Kidney (tissue), 14 donors: ENCODE results near the gene SH3GL3. TPM values are rescaled to one million over a fixed set of nuclear protein-coding genes. Genes with fewer than 3 reads are reported as not detected.
A peak's percentile ranks its signal among the peaks of the same experiment; 100 is the strongest.

Source experiments
- DNase-seq, 5 donors: peaks; one replicate each; pipeline ENCODE4 v3.0.0-alpha.2; 2013 to 2020
- FAIRE-seq: peaks from 2 replicates; lab custom pipeline; 2012; peaks lifted over from hg19 to GRCh38; lab: Jason Lieb, UNC
- H3K27ac ChIP-seq, 2 donors: one replicate each; pipeline ENCODE4 v1.7.0; 2013; ENCODE audit warnings: low read depth in 2 of 2, low read length in 2 of 2, inconsistent platforms in 1 of 2
- H3K27me3 ChIP-seq: one replicate; pipeline ENCODE4 v1.7.1; 2013; ENCODE audit warnings: low read length, inconsistent platforms; ENCODE audit not compliant: control insufficient read depth, insufficient read depth
- H3K36me3 ChIP-seq, 3 donors: one replicate each; pipeline versions ENCODE4 v1.7.0 to v1.7.1; 2013; ENCODE audit warnings: low read length in 3 of 3, control low read depth in 1 of 3, inconsistent platforms in 1 of 3; ENCODE audit not compliant: insufficient read depth in 3 of 3, control insufficient read depth in 2 of 3
- H3K4me1 ChIP-seq, 3 donors: one replicate each; pipeline versions ENCODE4 v1.7.0 to v1.7.1; 2013; ENCODE audit warnings: low read length in 3 of 3, inconsistent platforms in 1 of 3, low read depth in 1 of 3; ENCODE audit not compliant: control insufficient read depth in 2 of 3, insufficient read depth in 2 of 3
- H3K4me3 ChIP-seq, 3 donors: one replicate each; pipeline versions ENCODE4 v1.7.0 to v1.8.1; 2013; ENCODE audit warnings: low read length in 3 of 3, control low read depth in 1 of 3, inconsistent platforms in 1 of 3
- H3K9ac ChIP-seq, 3 donors: one replicate each; pipeline versions ENCODE4 v1.7.0 to v1.7.1; 2013; ENCODE audit warnings: low read length in 3 of 3, control low read depth in 1 of 3, inconsistent platforms in 1 of 3
- H3K9me3 ChIP-seq, 3 donors: one replicate each; pipeline versions ENCODE4 v1.7.0 to v1.7.1; 2013; ENCODE audit warnings: low read length in 3 of 3, control low read depth in 1 of 3, inconsistent platforms in 1 of 3; ENCODE audit not compliant: control insufficient read depth in 2 of 3, insufficient read depth in 1 of 3
- CTCF ChIP-seq: IDR thresholded peaks from 3 replicates; pipeline ENCODE4 v1.5.1; 2012; ENCODE audit warnings: mild to moderate bottlenecking, moderate library complexity, borderline replicate concordance; ENCODE audit not compliant: insufficient read depth; ENCODE audit errors: extremely low read depth
- intact Hi-C: fragments of 100-400 bp; cut with DNase I; formaldehyde crosslinking; loops from one replicate; pipeline ENCODE4 v1.11.1; 2022
- polyA plus RNA-seq: library from polyadenylated mRNA; stranded (reverse); fragments of 350-450 nt; fragmentation: Illumina TruSeq; extraction: RNeasy Lipid Tissue Mini Kit (QIAGEN cat#74804); gene quantifications from one replicate; pipeline ENCODE4 v1.2.3, GENCODE V29; 2014; ENCODE audit warnings: low read depth, low replicate concordance; ENCODE audit not compliant: insufficient read depth
- total RNA-seq: library from RNA; stranded (reverse); fragmentation: NEBNext Ultra II Directional; extraction: Animal tissue kit (Norgen Biotek cat#: 25700); gene quantifications from one replicate; pipeline ENCODE4 v1.2.1, GENCODE V29; 2021
- donor health status: control.
- donor health status: control.
- donor health status: control.
- donor health status: control.
- donor health status: control.
- donor health status: DM: yes; HTN: yes; CAD: no.
- donor health status: Normal renal cell carcinoma (clear cell type).

SH3GL3 gene
- total and polyA plus RNA-seq, 2 donors from 2014 or later = 0.47 TPM; not detected in 1

GRCh38 chr15:83498801-83499200 is 51.7 kb downstream of the SH3GL3 start:
- no peak for FAIRE-seq

GRCh38 chr15:83499476-83499875 is 52.3 kb downstream of the SH3GL3 start:
- no peak for FAIRE-seq

More at GRCh38 chr15:83498801-83499200, 51.7 kb downstream of the SH3GL3 start:
- intact Hi-C loops = no loop called here
- DNase-seq = peak in 2 of 5 donors; percentile 25 to 28
- H3K9me3 ChIP-seq = peaks cover 0 to 8% (median 0%) of the 10 kb centered on the region in 3 donors
- no peak overlapping the region for H3K4me3 ChIP-seq
- no peaks in the 10 kb centered on the region for H3K36me3 ChIP-seq
- no peak overlapping the region for H3K9ac ChIP-seq
- no peaks in the 10 kb centered on the region for H3K4me1 ChIP-seq
- no peaks in the 10 kb centered on the region for H3K27me3 ChIP-seq
- H3K27ac ChIP-seq = no peak overlapping the region
- TF ChIP-seq CTCF = no peak

GRCh38 chr15:83503595-83504364 is 56.6 kb downstream of the SH3GL3 start:
- H3K4me1 ChIP-seq = no peaks in the 10 kb centered on the region
- no peak overlapping the region for H3K9ac ChIP-seq
- H3K27me3 ChIP-seq = no peaks in the 10 kb centered on the region
- no peak overlapping the region for H3K27ac ChIP-seq
- no peaks in the 10 kb centered on the region for H3K36me3 ChIP-seq
- FAIRE-seq = no peak
- no peak for DNase-seq
- peaks cover 0 to 3% (median 0%) of the 10 kb centered on the region in 3 donors for H3K9me3 ChIP-seq
- H3K4me3 ChIP-seq = no peak overlapping the region
- TF ChIP-seq CTCF = no peak
- intact Hi-C loops = no loop called here

More at GRCh38 chr15:83499476-83499875, 52.3 kb downstream of the SH3GL3 start:
- intact Hi-C loops = no loop called here
- no peak for DNase-seq
- no peak overlapping the region for H3K9ac ChIP-seq
- no peak overlapping the region for H3K4me3 ChIP-seq
- no peak for TF ChIP-seq CTCF
- peaks cover 0 to 8% (median 0%) of the 10 kb centered on the region in 3 donors for H3K9me3 ChIP-seq
- no peaks in the 10 kb centered on the region for H3K36me3 ChIP-seq
- no peaks in the 10 kb centered on the region for H3K4me1 ChIP-seq
- no peak overlapping the region for H3K27ac ChIP-seq
- H3K27me3 ChIP-seq = no peaks in the 10 kb centered on the region
